HG03378 (cell line): ENCODE data around the gene UMOD.

Source experiments
- ATAC-seq: cut with Tn5 transposase; IDR thresholded peaks from one replicate; pipeline ENCODE4 v1.9.1; 2021; ENCODE audit warnings: mild to moderate bottlenecking, moderate library complexity; ENCODE audit not compliant: unreplicated experiment

The UMOD gene

DNA sequence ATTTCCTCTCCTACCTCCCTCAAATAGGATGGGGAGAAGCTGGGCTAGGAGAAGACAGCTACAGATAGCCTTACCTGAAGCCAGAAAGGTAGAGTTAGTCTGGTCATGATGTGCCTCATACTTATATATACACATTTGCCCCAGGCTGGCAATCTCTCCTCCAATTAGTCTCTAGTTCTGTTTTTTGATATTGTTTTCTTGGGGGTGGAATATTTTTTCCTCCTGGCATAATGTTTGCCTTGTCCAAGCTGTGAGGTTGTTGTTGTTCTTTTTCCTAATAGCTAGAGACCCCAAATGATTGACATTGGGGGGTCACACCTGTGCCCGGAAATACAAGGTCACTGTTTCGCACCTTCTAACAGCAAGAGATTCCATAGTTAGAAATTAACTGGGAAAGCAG is at the start of gene UMOD:
Gene UMOD (minus strand): TSS at position 101 of the 400 bp plus-strand sequence. CDS start 1,978 bp downstream, outside the sequence.
- ATAC-seq, result no peak

DNA sequence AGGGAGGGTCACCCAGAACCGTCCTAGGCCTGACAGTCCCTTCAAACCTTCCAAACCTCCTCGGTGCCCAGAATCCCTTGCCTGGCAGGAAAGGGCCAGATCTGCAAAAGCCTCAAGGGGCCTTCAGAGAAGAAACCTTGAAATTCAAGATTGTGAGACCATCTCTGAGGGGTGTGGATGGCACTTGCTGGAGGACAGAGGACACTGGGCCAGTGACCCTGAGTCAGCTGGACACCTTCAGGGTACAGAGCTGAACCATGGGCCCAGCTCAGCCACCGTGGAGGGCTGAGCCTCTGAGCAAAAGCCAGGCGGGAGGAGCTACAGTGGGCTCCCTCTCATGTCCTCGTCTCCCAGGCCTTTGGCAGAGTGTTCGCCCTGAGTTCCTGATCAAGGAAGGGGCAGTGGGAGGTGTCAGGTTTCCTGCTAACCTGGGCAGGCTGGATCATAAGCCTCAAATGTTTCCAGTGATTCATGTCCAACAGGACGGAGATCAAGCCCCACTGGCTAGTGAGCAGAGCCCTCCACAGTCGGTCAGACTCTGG is 49.0 kb upstream of the UMOD start:
- ATAC-seq, result no peak

DNA sequence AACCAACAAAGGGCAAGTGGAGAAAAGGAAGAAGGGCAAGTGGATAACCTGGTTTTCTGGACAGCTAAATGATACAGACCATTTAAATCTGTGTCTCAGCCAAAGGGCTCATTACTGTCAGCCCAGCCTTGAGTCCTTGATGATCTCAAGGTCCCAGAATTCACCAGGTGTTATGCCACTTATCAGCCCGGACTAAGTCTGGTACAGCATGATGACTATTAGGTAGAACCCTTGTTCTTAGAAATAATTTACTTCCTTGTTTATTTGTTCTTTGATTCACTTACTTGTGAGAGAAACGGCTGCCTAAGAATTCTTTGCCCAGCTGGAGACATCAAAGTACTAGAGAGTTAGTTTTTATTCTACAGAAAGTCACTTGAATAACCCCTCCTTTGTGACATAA is 48.6 kb upstream of the UMOD start:
- no peak for ATAC-seq

DNA sequence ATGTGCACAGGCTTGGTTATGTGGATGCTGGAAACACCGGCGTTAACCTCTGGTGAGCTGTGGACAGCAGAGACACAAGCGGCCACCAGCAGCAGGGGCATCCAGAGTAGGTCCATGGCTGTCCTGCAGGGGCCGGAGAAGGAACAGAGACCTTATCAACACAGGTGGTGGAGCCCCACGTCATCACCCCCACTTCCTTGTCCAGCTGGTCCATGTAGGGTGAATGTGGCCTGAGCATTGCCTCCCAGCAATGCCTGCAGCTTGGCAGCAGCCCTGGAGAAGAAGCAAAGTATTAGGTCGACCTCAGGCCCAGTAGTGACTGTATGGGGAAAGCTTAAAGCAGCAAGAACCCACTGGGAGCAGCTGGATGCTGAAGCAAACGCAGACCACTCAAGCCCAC is 46.7 kb upstream of the UMOD start:
- ATAC-seq, result no peak

DNA sequence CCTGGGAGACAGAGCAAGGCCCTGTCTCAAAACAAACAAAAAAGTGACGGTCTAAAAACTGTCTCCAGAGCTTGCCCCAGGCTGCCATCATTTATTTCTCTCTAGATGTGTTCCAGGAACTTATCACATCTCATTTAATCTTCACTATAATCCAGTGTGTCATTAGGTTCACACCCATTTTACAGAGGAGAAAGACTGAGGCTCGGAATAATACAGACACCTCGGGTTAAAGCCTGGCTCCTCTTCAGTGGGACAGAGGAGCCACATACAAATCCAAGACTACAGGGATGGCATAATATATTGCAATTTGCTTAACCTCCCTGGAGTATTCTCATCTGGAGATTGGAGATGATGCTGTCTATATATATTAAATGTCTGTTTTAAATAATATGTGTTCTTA is 46.1 kb upstream of the UMOD start:
- ATAC-seq, result no peak

DNA sequence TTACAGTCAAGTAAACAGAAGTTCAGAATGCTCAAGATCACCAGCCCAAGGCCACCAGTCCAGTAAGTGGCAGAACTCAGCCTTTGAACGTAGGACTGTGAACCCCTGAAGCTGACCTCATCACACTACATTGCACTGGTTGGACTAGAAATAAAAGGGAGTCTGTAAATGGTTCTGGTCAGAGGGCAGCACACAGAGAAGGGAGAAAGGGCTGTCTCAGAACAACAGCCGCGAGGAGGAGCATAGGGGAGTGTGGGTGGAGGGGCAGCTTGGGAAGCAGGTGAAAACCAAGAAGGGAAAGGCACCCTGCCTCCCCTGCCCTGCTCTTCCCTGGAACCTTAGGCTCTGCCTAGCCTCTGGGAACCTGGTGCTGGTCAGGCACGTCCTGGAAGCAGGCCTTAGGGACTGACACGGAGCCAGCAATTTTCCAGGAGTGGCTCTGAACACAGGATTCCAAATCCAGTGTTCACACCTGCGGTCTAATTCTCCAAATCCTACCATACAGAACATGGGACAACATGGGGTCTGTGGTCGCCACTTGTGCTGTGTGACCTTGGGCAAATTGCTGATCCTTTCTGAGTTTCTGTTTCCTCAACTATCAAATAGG is 45.1 kb upstream of the UMOD start:
- ATAC-seq, result no peak

DNA sequence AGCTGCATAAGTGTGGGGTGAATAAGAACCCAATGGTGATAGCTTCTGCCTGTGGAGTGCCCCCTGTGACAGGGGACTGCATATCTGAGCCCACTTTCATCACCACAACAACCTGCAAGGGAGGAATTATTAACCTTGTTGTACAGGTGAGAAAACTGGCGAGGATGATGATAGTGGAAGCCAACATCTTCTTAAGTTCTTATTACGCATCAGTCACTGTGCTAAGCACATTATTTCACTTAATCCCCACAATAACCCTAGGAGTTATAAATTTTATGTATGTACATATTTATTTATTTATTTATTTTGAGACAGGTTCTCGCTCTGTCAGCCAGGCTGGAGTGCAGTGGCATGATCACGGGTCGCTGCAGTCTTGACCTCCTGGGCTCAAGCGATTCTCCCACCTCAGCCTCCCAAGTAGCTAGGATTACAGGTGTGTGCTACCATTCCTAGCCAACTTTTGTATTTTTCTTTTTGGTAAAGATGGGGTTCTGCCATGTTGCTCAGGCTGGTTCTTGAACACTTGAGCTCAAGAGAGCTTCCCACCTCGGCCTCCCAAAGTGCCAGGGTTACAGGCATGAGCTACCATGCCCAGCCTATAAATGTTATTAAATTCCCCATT is 44.4 kb upstream of the UMOD start:
- ATAC-seq, result no peak

DNA sequence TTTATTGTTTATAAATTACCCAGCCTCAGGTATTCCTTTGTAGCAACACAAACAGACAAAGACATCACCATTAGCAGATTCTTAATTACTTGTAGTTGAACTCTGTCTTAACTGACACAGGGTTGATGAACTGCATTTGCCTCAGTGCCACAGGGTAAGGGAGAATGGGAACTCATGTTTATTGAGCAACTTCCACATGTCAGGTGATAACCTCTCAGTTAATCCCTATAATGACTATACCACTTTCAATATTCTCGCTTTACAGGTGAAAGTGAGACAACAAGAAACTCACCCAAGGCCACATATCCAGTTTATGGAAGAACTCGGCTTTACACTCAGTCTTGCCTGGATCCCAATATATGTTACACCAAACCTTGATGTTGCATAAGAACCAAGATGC is 43.4 kb upstream of the UMOD start:
- ATAC-seq, result no peak

DNA sequence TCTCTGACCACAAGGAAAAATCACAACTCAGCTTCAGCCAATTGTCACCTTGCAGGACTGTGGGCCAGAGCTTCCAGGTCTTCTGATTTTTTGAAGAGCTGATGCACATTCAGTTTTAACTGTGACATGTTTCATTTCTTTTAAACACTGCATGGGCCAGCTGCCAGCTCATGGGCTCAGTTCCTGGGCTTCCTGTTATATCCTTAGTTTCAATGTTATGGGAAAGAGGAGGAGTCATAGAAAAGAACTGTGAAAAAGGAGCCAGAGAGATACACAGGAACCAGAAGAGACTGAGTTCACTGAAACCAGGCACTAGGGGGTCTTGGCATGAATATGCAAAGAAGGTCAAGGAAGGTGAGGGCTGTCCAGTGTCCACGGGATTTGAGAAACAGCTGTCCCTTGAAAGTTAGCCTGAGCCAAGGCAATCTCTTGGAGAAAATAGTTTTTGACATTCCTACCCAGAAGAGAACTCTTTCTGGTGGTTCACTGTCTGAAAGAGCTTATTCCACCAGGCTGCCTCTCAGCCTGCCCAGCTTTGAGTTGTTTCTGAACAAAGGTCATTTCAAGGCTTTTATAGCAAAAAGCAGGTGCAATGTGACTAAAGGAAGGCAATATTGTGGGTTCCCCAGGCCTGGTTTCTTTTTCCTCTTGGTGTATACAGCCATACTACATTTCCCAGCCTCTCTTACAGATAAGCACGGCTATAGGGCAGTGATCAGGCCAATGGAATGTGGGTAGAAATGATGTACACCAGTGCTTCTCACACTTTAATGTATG is 41.5 kb upstream of the UMOD start:
- ATAC-seq, result no peak

DNA sequence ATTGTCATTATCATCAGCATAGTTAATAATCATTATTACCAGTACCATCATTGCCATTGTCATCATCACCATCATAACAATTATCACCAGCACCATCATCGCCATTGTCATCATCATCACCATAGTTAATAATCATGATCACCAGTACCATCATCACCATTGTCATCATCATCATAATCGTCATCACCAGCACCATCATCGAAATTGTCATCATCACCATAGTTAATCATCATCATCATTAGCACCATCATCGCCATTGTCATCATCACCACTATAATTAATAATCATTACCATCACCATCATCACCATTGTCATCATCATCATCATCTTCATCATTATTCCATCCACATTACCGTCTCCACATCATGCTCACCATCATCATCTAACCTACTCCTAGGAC is 38.5 kb upstream of the UMOD start:
- no peak for ATAC-seq

DNA sequence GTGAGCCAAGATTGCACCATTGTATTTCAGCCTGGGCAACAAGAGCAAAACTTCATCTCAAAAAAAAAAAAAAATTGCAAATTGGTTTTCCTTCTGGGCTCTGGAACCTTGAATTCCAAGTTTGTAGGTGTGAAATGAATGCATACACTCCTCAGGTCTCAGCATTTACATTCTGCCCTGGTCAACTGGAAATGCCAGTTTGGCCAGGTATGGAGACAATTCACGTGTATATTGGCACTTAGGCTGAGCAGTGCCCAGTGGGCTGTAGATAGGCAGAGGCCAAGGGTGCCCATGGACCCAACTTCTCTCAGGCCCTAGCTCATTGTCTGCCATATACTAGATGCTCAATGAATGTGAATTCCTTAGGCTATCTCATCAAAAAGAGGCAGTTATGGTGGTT is 36.3 kb upstream of the UMOD start:
- no peak for ATAC-seq

DNA sequence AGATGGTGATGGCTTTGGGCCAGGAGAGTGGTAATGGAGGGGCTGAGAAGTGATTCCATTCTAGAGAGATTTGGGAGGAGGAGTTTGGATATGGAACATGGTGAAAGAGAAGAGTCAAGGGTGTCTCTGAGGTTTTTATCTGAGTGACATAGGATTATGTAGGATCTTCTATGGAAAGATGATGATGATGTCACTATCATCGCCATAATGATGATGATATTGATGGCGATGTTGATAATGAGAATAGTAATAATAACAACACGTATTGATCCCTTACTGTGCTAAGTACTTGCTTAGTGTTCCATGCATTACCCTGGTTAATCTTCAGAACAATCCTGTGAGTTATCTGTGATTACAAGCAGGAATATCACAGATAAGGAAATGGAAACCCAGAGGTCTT is 35.5 kb upstream of the UMOD start:
- no peak for ATAC-seq

DNA sequence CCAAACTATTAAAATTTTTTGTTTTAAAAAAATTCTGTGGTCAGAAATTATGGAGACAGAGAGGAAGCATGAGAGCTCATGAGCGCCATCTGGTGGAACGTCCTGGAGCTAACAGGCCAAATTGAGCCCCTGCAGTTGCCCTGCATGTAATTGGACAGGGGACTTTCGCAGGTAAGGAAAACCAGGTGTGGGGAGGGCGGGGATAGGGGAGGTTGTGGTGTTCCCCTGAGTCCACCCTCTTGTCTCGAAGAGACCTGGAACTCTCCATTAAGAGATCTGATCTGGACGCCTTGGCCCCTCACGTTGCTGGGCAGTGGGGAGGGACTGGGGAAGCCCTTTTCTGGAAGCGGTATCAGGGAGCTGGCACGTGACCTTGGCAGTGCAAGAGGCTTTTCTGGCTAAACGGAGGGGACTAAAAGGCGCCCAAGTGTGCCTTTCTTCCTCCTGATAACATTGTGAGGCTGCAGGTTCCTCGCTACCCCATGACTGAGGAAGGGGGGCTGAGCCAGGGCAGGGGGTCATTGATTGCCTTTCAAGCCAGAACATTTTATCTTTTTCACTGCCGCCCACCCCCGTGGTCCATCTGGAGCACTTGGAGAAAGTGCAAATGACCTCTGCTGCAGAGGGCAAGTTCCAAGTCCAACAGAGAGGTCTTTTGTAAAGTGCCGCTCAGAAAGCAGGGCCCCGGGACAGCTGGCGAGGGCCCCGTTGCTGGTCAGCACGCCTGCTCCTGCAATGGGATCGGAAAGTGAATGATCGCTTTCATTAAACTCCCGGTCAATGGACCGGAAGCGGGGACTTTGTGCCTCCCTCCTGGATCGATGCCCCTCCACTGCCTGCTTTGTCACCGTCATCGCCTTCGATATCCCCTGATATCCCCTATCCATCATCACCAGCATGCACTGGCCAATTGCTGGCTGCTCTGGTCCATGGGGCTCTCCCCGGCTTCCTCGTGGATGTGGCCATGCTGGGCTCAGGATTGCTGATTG is 33.6 kb upstream of the UMOD start:
- no peak for ATAC-seq

DNA sequence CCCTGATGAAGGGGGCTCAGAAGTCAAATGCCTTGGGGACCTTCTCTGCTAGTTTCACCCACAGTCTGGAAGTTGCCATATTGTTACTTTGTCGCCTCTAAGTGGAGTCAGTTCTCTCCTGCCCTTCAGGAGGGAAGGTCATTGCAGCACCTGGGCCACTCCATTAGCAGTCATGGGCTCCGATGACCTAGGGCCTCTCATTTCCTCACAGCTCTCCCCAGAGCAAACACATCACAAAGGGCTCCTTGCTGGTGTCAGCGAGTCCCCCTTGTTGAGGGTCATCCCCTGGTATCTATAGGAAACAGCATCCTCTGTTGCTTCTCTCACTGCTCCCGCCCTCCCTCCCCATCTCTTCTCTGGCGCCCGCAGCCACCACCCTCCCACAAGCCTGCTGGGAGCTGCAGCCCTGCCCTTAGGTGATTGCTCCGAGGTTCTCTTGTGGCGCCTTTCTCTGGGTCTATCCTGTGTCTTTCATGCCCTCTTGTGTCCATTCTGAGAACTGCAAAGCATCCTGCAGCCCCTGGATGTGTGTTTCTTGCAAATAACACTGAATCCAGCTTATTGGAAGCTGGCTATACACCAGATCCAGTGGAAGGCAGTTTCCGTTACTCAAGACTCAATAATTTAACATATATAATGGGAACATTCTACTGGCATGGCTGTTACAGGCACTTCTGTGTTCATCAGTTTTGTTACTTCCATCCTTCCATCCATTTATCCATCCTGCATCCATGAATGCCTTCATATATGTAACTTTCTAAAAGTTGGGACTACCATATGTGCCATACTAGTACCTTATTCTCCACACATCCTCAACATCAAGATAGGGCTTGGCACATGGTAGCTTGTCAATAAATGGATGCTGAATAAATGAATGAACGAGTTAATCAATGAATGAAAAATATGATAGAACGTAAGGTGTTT is 30.9 kb upstream of the UMOD start:
- no peak for ATAC-seq

DNA sequence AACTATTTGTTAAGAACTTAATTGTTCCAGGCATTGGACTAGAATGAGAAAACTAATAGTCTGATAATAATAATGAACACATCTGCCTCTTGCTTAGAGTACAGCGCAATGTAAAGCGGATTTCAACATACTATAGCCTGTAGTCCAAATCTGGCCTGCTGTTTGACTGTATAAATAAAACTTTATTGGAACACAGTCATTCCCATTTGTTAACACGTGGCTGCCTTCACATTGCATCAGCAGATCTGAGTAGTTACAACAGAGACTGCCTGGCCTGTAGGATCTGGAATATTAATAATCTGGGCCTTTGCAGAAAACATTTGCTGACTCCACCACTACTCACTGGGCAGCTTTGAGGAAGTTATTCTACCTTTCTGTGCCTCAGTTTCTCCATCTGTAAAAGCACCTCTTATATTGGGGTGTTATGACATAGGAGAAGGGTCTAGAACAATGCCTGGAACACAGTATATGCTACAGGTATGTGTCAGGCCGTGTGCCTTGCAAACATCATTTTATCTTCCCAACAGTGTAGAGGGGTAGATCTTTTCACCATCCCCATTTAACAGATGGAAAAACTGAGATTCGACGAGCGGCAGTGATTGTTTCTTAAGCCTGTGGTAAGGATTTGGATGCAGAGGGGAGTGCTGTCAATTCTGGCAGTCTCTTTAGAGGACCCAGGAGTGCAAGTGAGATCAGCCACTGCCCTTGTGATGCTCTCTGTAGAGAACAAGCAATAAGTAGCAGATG is 29.9 kb upstream of the UMOD start:
- ATAC-seq, result no peak

DNA sequence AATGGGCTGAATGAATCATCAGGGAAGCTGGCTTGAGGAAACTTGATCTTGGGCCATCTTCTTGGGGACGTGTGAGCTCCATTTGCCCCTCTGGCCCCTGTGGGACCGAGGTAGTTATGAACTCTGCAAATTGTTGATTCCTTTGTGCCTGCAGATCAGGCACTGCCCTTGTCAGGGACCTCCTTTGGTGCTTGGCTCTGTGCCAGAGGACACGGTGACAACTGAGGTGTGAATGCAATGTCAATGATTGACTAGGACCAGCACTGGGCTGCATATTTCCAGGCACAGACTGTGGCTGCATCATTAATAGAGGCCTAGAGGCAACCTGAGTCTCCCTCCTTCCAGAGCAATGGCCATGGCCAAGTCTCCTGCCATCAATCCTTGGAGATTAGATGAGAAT is 28.3 kb upstream of the UMOD start:
- ATAC-seq, result no peak

DNA sequence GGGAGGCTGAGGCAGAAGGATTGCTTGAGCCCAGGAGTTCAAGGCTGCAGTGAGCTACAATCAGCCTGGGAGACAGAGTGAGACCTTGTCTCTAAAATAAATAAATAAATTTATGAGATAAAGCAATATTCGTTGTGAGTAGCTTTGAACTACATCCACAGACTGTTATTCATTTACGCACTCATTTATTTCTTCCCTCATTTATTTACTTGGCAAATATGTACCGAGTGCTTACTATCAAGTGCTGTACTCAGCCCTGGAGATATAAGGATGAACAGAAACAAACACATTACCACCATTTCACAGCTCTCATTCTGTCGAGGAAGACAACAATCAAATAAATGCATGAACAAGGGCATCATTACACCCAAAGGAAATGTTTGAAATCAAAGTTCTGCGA is 24.7 kb upstream of the UMOD start:
- no peak for ATAC-seq

DNA sequence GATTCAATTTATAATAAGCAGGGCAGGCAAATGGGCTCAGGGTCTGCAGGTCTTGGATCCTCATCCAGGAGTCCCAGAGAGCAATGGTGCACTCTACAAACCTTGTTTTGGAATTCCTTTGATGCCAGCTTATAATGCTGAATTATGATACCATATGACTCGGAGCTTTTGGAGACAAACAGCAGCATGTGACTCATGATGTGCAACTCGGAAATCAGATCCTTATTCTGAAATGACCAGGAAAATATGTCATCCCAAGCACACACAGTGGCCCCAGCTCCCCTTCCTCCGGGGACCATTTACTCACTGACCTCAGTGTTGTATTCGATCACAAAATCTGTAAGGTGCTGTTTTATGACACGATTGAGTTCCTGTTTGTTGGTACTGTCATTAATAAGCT is 20.2 kb upstream of the UMOD start:
- no peak for ATAC-seq

DNA sequence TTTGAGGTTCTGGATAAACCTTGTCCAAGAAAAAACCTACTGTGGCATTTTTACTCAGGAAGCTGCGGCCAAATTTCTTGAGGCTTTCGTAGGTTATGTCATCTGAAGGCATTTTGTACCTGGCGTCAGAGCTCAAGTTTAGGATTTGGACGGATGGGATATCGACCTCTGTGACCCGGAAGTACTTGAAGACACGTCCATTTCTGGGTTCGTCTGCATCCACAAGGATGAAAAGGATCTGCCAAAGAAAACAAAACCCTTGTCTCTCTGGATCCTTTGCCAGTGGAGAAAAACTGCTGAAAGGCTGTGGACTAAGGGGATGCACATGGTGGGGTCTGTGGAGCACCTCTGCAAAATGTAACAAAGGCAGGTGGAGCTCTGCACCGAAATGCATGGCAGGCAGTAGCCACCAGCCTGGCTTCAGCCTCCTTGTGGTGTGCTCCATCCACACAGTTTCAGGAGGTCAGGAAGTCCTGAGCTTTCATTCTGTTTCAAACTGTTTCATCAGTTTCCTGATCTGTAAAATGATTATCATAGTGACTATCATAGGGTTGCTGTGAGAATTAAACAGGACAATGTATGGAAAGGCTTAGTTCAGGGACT is 17.0 kb upstream of the UMOD start:
- ATAC-seq, result no peak
